Embryonic facial prominence (tissue), 1 donor: Measurements from ENCODE around the gene DDR2.
"Not testable (repeated sequence)": the region's sequence is repeated elsewhere in the genome, so short reads cannot be mapped to it uniquely, and the experiment has no call there.

Experiments used
- DNase-seq: peaks from one replicate; pipeline ENCODE4 v3.0.0-alpha.2; 2016; ENCODE audit errors: extremely low spot score

The DDR2 gene

GRCh38 chr1:162722036-162722435 lies 89.8 kb downstream of the DDR2 start:
- DNase-seq: no peak

- DNase-seq: no peak
These were observed 92.4 kb downstream of the DDR2 start for GRCh38 chr1:162724583-162725120.

GRCh38 chr1:162725301-162725837 lies 93.1 kb downstream of the DDR2 start:
- DNase-seq: no peak

GRCh38 chr1:162726555-162726954 lies 94.3 kb downstream of the DDR2 start:
- no peak for DNase-seq

- DNase-seq: not testable (repeated sequence)
These were observed 95.2 kb downstream of the DDR2 start for GRCh38 chr1:162727493-162727892.

GRCh38 chr1:162728573-162728972 lies 96.3 kb downstream of the DDR2 start:
- DNase-seq: no peak

- not testable (repeated sequence) for DNase-seq
These were observed 97.0 kb downstream of the DDR2 start for GRCh38 chr1:162729195-162729774.

- DNase-seq: no peak
These were observed 99.8 kb downstream of the DDR2 start for GRCh38 chr1:162732094-162732493.

- DNase-seq: no peak
These were observed 100.5 kb downstream of the DDR2 start for GRCh38 chr1:162732566-162733335.

- no peak for DNase-seq
These were observed 101.0 kb downstream of the DDR2 start for GRCh38 chr1:162733336-162733590.

GRCh38 chr1:162734047-162734446 lies 101.8 kb downstream of the DDR2 start:
- DNase-seq: no peak

GRCh38 chr1:162736184-162736583 lies 103.9 kb downstream of the DDR2 start:
- DNase-seq: no peak

GRCh38 chr1:162736633-162737067 lies 104.4 kb downstream of the DDR2 start:
- DNase-seq: no peak

GRCh38 chr1:162740755-162741154 lies 108.5 kb downstream of the DDR2 start:
- no peak for DNase-seq

- DNase-seq: no peak
These were observed 109.3 kb downstream of the DDR2 start for GRCh38 chr1:162741574-162741973.

GRCh38 chr1:162746264-162746942 lies 114.1 kb downstream of the DDR2 start:
- not testable (repeated sequence) for DNase-seq

- DNase-seq: no peak
These were observed 120.9 kb downstream of the DDR2 start for GRCh38 chr1:162753001-162753658.

- DNase-seq: no peak
These were observed 121.8 kb downstream of the DDR2 start for GRCh38 chr1:162753998-162754585.

GRCh38 chr1:162755306-162755705 lies 123.0 kb downstream of the DDR2 start:
- no peak for DNase-seq

GRCh38 chr1:162756523-162756922 lies 124.3 kb downstream of the DDR2 start:
- no peak for DNase-seq

- no peak for DNase-seq
These were observed 125.2 kb downstream of the DDR2 start for GRCh38 chr1:162757476-162757875.

- no peak for DNase-seq
These were observed 133.5 kb downstream of the DDR2 start for GRCh38 chr1:162765788-162766187.
